ENCODE results near the gene DHRS7B.

DNA sequence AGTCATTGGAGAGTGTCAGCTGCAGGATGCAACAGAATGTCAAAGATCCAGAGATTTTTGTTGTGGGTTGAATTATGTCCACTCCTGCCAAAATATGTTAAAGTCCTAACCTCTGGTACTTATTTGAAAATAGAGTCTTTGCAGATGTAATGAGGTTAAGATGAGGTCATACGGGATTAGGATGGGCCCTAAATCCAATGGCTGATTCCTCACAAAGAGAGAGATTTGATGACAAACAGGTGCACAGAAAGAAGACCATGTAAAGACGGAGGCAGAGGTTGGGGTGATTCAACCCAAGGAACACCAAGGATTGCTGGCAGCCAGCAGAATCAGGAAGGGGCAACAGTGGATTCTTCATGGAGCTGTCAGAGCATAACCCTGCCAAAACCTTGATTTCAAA is 49.5 kb upstream of the DHRS7B start:
- TF ChIP-seq CTCF (IDR thresholded peaks at IDR 0.05) (no peak), POLR2A (IDR thresholded peaks at IDR 0.05; ENCODE audit: low read depth) (no peak)

Measured in esophagus muscularis mucosa (tissue), 3 donors.